ENCODE results near the gene MED23. TPM values are rescaled to one million over a fixed set of nuclear protein-coding genes. Genes with fewer than 3 reads are reported as not detected.

Gene MED23
- polyA plus RNA-seq, 1 of the 3 experiments (the other 2 are of a cell fraction), result 10.1 TPM

DNA sequence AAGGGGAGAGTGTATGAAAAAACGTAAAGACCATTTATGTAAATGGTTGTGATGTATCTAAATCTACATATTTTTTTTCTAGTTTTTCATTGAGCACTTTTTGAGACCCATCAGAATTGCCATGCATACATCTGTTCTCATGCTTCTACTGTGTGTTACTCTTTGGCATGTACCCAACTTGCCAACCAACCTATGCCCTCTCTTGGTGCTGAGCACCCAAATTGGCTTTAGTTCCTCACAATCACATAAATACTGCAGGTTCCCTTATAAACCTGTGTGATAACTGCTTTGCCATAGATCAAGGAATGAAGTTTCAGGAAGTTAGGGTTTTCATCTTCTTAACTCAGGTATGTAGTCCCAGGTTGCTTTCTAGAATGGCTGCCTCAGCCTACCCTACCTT is 16.9 kb upstream of the MED23 start:
- CTCF ChIA-PET, result interaction anchor here (1.7 kb wide), 1 partner anchor 16 kb away, joined by 9 read pairs; no protein-coding TSS in a partner anchor
- 0% methylated on average over 1 of the region's 1 CpG for WGBS (ENCODE audit: low lambda C conversion rate)
- POLR2A ChIA-PET, result no interaction called here

DNA sequence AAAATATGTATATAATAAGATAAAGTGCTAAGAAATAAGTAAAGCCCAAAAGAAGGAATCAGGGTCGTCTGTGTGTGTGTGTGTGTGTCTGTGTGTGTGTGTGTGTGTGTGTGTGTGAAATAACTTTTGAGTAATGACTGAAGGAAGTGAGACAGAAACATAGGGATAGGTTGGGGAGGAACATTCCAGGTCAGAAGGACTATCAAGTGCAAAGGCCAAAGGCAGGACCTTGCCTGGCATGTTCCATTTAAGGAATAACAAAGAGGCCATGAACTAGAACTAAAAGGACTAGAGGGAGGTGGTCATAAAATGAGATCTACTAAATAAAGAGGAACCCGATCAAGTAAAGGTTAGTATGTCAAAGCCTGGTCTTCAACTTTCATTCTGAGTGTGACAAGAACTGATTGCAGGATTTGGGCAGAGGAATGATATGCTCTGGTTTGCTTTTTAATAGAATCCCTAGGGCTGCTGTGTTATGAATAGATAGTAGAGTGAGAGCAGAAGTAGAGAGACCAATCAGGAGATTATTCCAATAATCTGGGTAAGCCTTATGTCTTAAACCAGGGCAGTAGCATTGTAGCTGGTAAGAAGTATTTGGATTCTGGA is 15.9 kb upstream of the MED23 start:
- Histone ChIP-seq H4K20me1 (ENCODE audit: insufficient read depth) (no peaks in the 10 kb centered on the region), H3F3A (replicated peaks; ENCODE audit: insufficient read depth) (no peaks in the 10 kb centered on the region), H3K9me3 (no peaks in the 10 kb centered on the region), H3K79me2 (ENCODE audit: insufficient read depth) (no peaks in the 10 kb centered on the region), H3K27ac (ENCODE audit: low read depth in 2 of 2, low read length in 1 of 2) (no peak overlapping the region), H3K36me3 (replicated peaks in 1 of 2; ENCODE audit: control insufficient read depth in 1 of 2, insufficient read depth in 2 of 2, low read length in 1 of 2) (no peaks in the 10 kb centered on the region), H3K27me3 (ENCODE audit: insufficient read depth) (no peaks in the 10 kb centered on the region), H2AFZ (ENCODE audit: low read depth) (no peak overlapping the region), H3K4me3 (ENCODE audit: low read depth in 2 of 2, low read length in 1 of 2) (no peak overlapping the region), H3K9me2 (no peaks in the 10 kb centered on the region), H3K4me1 (ENCODE audit: control insufficient read depth in 1 of 2, insufficient read depth in 2 of 2, low read depth in 1 of 2, low read length in 1 of 2) (no peaks in the 10 kb centered on the region), H3K4me2 (no peak overlapping the region), H3K9ac (no peak overlapping the region)
- CTCF ChIA-PET, result interaction anchor here (0.9 to 1.7 kb wide), 2 partner anchors 15 kb away, joined by 4 to 9 read pairs; no protein-coding TSS in a partner anchor
- DNase-seq, result no peak
- TF ChIP-seq RCOR1 (IDR thresholded peaks at IDR 0.05; ENCODE audit: low read length) (no peak), USF2 (IDR thresholded peaks at IDR 0.05; ENCODE audit: borderline replicate concordance, low read depth, low read length) (no peak), FOSL2 (IDR thresholded peaks at IDR 0.05; ENCODE audit: borderline replicate concordance, low read depth) (no peak), JUND (IDR thresholded peaks at IDR 0.05) (no peak), MEF2A (IDR thresholded peaks at IDR 0.05; ENCODE audit: borderline replicate concordance, low read depth) (no peak), FOXM1 (IDR thresholded peaks at IDR 0.05; ENCODE audit: low read depth) (no peak), EZH2phosphoT487 (IDR thresholded peaks at IDR 0.05; ENCODE audit: borderline replicate concordance, low read depth) (no peak), GABPA (IDR thresholded peaks at IDR 0.05; ENCODE audit: low read depth) (no peak), POLR2AphosphoS5 (IDR thresholded peaks at IDR 0.05; ENCODE audit: low read depth, low read length) (no peak), RAD21 (IDR thresholded peaks at IDR 0.05; ENCODE audit: low read length) (no peak), MXI1 (IDR thresholded peaks at IDR 0.05; ENCODE audit: low read depth, low read length) (no peak), TCF12 (IDR thresholded peaks at IDR 0.05) (no peak), EP300 (IDR thresholded peaks at IDR 0.05; ENCODE audit: borderline replicate concordance in 1 of 2, low read depth in 1 of 2, low read length in 1 of 2) (no peak), RFX5 (IDR thresholded peaks at IDR 0.05; ENCODE audit: low read length) (no peak), GATA2 (CRISPR knock-in tag; IDR thresholded peaks at IDR 0.05) (no peak)
- TF ChIP-seq, protein P1, sequence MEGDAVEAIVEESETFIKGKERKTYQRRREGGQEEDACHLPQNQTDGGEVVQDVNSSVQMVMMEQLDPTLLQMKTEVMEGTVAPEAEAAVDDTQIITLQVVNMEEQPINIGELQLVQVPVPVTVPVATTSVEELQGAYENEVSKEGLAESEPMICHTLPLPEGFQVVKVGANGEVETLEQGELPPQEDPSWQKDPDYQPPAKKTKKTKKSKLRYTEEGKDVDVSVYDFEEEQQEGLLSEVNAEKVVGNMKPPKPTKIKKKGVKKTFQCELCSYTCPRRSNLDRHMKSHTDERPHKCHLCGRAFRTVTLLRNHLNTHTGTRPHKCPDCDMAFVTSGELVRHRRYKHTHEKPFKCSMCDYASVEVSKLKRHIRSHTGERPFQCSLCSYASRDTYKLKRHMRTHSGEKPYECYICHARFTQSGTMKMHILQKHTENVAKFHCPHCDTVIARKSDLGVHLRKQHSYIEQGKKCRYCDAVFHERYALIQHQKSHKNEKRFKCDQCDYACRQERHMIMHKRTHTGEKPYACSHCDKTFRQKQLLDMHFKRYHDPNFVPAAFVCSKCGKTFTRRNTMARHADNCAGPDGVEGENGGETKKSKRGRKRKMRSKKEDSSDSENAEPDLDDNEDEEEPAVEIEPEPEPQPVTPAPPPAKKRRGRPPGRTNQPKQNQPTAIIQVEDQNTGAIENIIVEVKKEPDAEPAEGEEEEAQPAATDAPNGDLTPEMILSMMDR (IDR thresholded peaks at IDR 0.05), result no peak
- POLR2A ChIA-PET, result no interaction called here
- 0% methylated on average over 2 of the region's 2 CpGs for WGBS (ENCODE audit: low lambda C conversion rate)

More for the DNA sequence above, 16.9 kb upstream of the MED23 start:
- H3K79me2 ChIP-seq (ENCODE audit: insufficient read depth), result no peaks in the 10 kb centered on the region
- no peak for TF ChIP-seq TEAD4 (IDR thresholded peaks at IDR 0.05; ENCODE audit: borderline replicate concordance, insufficient read depth)
- TF ChIP-seq POLR2AphosphoS5 (IDR thresholded peaks at IDR 0.05; ENCODE audit: low read depth, low read length), result no peak
- no peak for TF ChIP-seq MAX (IDR thresholded peaks at IDR 0.05; ENCODE audit: low read depth)
- TF ChIP-seq SIN3A (IDR thresholded peaks at IDR 0.05; ENCODE audit: borderline replicate concordance, low read depth, low read length), result no peak
- no peak for TF ChIP-seq ELF1 (IDR thresholded peaks at IDR 0.05)
- no peak overlapping the region for H3K4me3 ChIP-seq (ENCODE audit: low read depth in 2 of 2, low read length in 1 of 2)
- DNase-seq, result no peak
- no peak overlapping the region for H3K9ac ChIP-seq
- H3K27me3 ChIP-seq (ENCODE audit: insufficient read depth), result no peaks in the 10 kb centered on the region
- no peaks in the 10 kb centered on the region for H3K9me3 ChIP-seq
- H3K4me1 ChIP-seq (ENCODE audit: control insufficient read depth in 1 of 2, insufficient read depth in 2 of 2, low read depth in 1 of 2, low read length in 1 of 2), result no peaks in the 10 kb centered on the region
- H3K4me2 ChIP-seq, result no peak overlapping the region
- H3K27ac ChIP-seq (ENCODE audit: low read depth in 2 of 2, low read length in 1 of 2), result no peak overlapping the region
- H4K20me1 ChIP-seq (ENCODE audit: insufficient read depth), result no peaks in the 10 kb centered on the region
- no peaks in the 10 kb centered on the region for H3K36me3 ChIP-seq (replicated peaks in 1 of 2; ENCODE audit: control insufficient read depth in 1 of 2, insufficient read depth in 2 of 2, low read length in 1 of 2)
- no peaks in the 10 kb centered on the region for H3K9me2 ChIP-seq
- no peak overlapping the region for H2AFZ ChIP-seq (ENCODE audit: low read depth)
- H3F3A ChIP-seq (replicated peaks; ENCODE audit: insufficient read depth), result no peaks in the 10 kb centered on the region

Data from SK-N-SH (cell line).